ENCODE results near the gene IL1RL2. TPM values are rescaled to one million over a fixed set of nuclear protein-coding genes. Genes with fewer than 3 reads are reported as not detected.

IL1RL2 gene
- total RNA-seq, 1 experiment from 2014 or later: not detected

- TF ChIP-seq REST (IDR thresholded peaks at IDR 0.05; ENCODE audit: low read depth) (no peak), POLR2AphosphoS5 (IDR thresholded peaks at IDR 0.05; ENCODE audit: low read depth, low read length) (no peak), ZBTB33 (IDR thresholded peaks at IDR 0.05; ENCODE audit: extremely low read depth, insufficient replicate concordance, low read length) (no peak), FOSL1 (IDR thresholded peaks at IDR 0.05; ENCODE audit: low read depth) (no peak), POLR2A (IDR thresholded peaks at IDR 0.05; ENCODE audit: borderline replicate concordance, extremely low read depth, insufficient read depth, insufficient read length) (no peak)
These were observed 63.5 kb downstream of the IL1RL2 start (continued) for GRCh38 chr2:102250278-102250821.

GRCh38 chr2:102251042-102251848 is 64.4 kb downstream of the IL1RL2 start:
- Histone ChIP-seq H3K9ac (ENCODE audit: low read length) (no peak overlapping the region), H3K79me2 (ENCODE audit: insufficient read depth, low read length) (no peaks in the 10 kb centered on the region), H2AFZ (ENCODE audit: low read depth, low read length, poor library complexity, severe bottlenecking) (no peak overlapping the region), H4K20me1 (ENCODE audit: insufficient read depth) (no peaks in the 10 kb centered on the region), H3K4me3 (replicated peaks in 1 of 2; ENCODE audit: low read depth in 1 of 2, low read length in 2 of 2) (no peak overlapping the region), H3K4me1 (ENCODE audit: control insufficient read depth in 1 of 2, insufficient read depth in 2 of 2, low read length in 2 of 2) (peaks cover 0 to 4% of the 10 kb centered on the region in 2 experiments; a peak in 1 of 4 replicates), H3K27ac (ENCODE audit: low read depth, low read length) (no peak overlapping the region), H3K36me3 (ENCODE audit: control insufficient read depth in 1 of 2, insufficient read depth in 2 of 2, low read length in 2 of 2) (no peaks in the 10 kb centered on the region), H3K9me3 (ENCODE audit: control insufficient read depth in 1 of 2, insufficient read depth in 1 of 2, low read depth in 1 of 2, low read length in 2 of 2) (no peaks in the 10 kb centered on the region; a peak in 2 of 4 replicates), H3K27me3 (ENCODE audit: insufficient read depth, low read length) (no peaks in the 10 kb centered on the region), H3K4me2 (ENCODE audit: low read length) (no peak overlapping the region), H3K9me2 (ENCODE audit: insufficient read depth) (no peaks in the 10 kb centered on the region)
- no peak for DNase-seq (ENCODE audit: low read depth, low spot score)
- ChIA-PET CTCF (interaction anchor here (0.7 to 1.0 kb wide), 2 partner anchors 10 to 11 kb away, joined by 3 to 4 read pairs; no protein-coding TSS in a partner anchor), RAD21 (ENCODE audit: low non-redundant PET in 1 of 2, low total read pairs in 2 of 2, uncharacterized antibody in 2 of 2, unreplicated experiment in 2 of 2) (no interaction called here), POLR2A (no interaction called here)
- ATAC-seq: peak; percentile 42; the same call in 1 of the 2 replicates
- no TSS peak for BruUV-seq (replicated peaks)
- TF ChIP-seq SP1 (IDR thresholded peaks at IDR 0.05; ENCODE audit: low read depth) (no peak), CTCF (IDR thresholded peaks at IDR 0.05 in 2 of 3, conservative IDR thresholded peaks at IDR 0.05 in 1 of 3; ENCODE audit: borderline replicate concordance in 1 of 3, insufficient read depth in 1 of 3, low read depth in 2 of 3, low read length in 2 of 3) (peak in 2 of 3 experiments; percentile 22 to 35; a peak in 2 of 6 replicates), SRF (IDR thresholded peaks at IDR 0.05; ENCODE audit: low read depth) (no peak), YY1 (IDR thresholded peaks at IDR 0.05; ENCODE audit: extremely low read depth, insufficient replicate concordance, low read depth, low read length) (no peak)
- intact Hi-C loops (cut with micrococcal nuclease): loop anchor here (5.0 kb wide), 1 partner anchor 106 kb away; the partner anchor contains the start of gene IL18R1

Data from HCT116 (cell line).